Neuron (in vitro differentiated cells): Measurements from ENCODE around the gene C1QA.
"Not testable (repeated sequence)": the region's sequence is repeated elsewhere in the genome, so short reads cannot be mapped to it uniquely, and the experiment has no call there.

Experiments
- H2AFZ ChIP-seq: one replicate; pipeline ENCODE4 v1.6.1; 2013; ENCODE audit warnings: low read depth, mild to moderate bottlenecking, inconsistent platforms, low read length, moderate library complexity
- H3K27me3 ChIP-seq: one replicate; pipeline ENCODE4 v1.6.1; 2013; ENCODE audit warnings: low read length; ENCODE audit not compliant: insufficient read depth
- H3K36me3 ChIP-seq: one replicate; pipeline ENCODE4 v1.6.1; 2013; ENCODE audit warnings: low read length; ENCODE audit not compliant: insufficient read depth
- H3K4me1 ChIP-seq: one replicate; pipeline ENCODE4 v1.6.1; 2013; ENCODE audit warnings: low read length; ENCODE audit not compliant: insufficient read depth
- H3K4me3 ChIP-seq: 2 replicates; pipeline ENCODE4 v1.5.1; 2013; ENCODE audit warnings: mild to moderate bottlenecking, low read length, moderate library complexity
- H3K9me3 ChIP-seq: one replicate; pipeline ENCODE4 v1.6.1; 2013; ENCODE audit warnings: low read length

C1QA gene

DNA sequence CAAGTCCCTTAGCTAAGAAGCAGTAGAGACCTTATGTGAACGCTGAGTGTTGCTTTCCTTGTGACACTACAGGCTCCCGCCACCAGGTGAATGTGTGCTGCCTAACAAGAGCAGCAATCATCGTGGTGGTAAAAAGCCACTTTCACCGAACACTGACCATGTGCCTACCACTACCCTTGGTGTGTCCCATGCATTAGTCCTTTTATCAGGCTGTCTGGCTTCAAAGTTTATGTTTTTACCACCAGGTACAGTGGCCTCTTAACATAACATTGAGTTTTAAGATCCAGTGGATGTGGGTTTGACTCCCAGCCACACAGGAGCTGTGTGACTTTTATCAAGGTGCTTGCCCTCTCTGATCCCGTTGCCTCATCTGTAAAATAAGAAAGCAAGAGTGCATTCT, 18.3 kb downstream of the C1QA start:
- Histone ChIP-seq H3K27me3 (peaks cover 16% of the 10 kb centered on the region), H2AFZ (no peak overlapping the region), H3K9me3 (no peaks in the 10 kb centered on the region), H3K4me1 (peaks cover 4% of the 10 kb centered on the region), H3K36me3 (no peaks in the 10 kb centered on the region), H3K4me3 (no peak overlapping the region)

DNA sequence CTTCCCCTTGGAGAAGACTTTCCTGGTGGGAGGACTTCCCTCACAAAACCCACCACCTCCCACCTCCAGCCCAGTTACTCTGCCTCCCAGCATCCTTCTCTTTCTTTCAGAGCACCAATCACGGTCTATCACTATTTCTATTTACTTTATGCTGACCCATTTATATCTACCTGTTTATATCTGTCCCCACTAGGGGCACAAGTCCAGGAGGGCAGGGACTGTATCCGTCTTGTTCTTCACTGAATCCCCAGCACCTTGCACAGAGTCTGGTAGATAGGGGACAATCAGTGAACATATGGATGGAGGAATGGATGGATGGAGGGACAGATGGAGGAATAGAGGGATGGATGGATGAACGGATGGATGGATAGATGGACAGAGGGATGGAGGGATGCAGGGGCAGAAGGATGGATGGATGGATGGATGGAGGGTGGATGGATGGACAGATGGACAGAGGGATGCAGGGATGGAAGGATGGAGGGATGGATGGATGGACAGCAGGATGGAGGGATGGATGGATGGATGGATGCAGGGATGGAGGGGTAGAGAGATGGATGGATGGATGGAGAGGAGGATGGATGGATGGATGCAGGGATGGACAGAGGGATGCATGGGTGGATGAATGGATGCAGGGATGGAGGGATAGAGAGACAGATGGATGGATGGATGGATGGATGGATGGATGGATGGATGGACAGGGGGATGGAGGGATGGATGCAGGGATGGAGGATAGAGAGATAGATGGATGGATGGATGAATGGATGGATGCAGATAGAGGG, 22.1 kb downstream of the C1QA start:
- H3K4me3 ChIP-seq, result no peak overlapping the region

DNA sequence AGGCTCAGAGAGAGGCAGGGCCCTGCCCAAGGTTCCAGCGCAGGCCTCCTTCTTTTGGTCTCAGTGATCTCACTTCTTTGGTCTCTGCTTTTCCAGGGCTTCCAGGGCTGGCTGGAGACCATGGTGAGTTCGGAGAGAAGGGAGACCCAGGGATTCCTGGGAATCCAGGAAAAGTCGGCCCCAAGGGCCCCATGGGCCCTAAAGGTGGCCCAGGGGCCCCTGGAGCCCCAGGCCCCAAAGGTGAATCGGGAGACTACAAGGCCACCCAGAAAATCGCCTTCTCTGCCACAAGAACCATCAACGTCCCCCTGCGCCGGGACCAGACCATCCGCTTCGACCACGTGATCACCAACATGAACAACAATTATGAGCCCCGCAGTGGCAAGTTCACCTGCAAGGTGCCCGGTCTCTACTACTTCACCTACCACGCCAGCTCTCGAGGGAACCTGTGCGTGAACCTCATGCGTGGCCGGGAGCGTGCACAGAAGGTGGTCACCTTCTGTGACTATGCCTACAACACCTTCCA, 24.4 kb downstream of the C1QA start:
- Histone ChIP-seq H3K4me3 (no peak overlapping the region), H3K4me1 (no peaks in the 10 kb centered on the region), H2AFZ (no peak overlapping the region), H3K27me3 (no peaks in the 10 kb centered on the region), H3K36me3 (no peaks in the 10 kb centered on the region), H3K9me3 (no peaks in the 10 kb centered on the region)

More for the DNA sequence above, 22.1 kb downstream of the C1QA start:
- H3K4me1 ChIP-seq, result no peaks in the 10 kb centered on the region
- H3K9me3 ChIP-seq, result no peaks in the 10 kb centered on the region
- no peaks in the 10 kb centered on the region for H3K36me3 ChIP-seq
- H3K27me3 ChIP-seq, result peaks cover 5% of the 10 kb centered on the region
- H2AFZ ChIP-seq, result no peak overlapping the region

DNA sequence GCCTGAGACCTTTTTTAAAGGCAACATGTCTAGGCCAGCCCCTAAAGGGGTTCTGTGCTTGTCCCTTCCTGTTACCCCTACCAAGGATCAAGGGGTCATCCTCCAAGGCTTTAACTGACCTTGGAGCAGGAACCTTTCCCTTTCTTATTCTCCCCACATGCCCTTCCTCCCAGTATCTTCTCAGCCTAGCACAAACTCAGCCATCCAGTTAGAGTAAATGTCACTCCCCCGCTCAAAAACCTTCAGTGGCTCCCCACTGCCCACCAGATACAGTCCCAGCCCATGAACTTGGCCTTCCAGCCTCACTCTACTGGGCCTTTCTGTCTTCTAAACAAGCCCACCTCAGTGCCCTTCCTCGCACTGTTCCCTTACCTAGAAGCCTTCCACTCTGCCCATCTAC, 25.5 kb downstream of the C1QA start:
- no peak overlapping the region for H2AFZ ChIP-seq
- H3K9me3 ChIP-seq, result no peaks in the 10 kb centered on the region
- no peak overlapping the region for H3K4me3 ChIP-seq
- H3K4me1 ChIP-seq, result peaks cover 10% of the 10 kb centered on the region
- no peaks in the 10 kb centered on the region for H3K36me3 ChIP-seq
- no peaks in the 10 kb centered on the region for H3K27me3 ChIP-seq

DNA sequence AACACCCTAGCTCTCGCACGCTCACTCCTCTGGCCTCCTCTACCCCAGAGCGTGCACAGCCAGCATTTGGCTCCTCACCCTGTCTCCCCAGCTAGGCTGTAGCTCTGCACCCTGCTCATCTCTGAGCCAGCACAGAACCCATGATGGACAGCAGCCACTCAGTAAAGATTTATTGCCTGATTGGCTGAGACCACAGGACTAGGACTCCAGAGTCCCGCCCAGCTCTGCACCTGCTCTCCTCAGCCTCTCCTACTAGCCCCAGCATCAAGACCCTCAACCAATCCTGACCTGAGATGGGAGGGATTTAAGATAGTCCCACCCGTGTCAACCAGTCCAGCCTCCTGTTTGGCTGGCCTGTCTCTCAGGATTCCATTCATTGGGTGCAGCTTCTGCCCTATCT, 25.9 kb downstream of the C1QA start:
- Histone ChIP-seq H3K4me1 (peaks cover 10% of the 10 kb centered on the region), H3K36me3 (no peaks in the 10 kb centered on the region), H3K27me3 (no peaks in the 10 kb centered on the region), H3K4me3 (no peak overlapping the region), H2AFZ (no peak overlapping the region), H3K9me3 (no peaks in the 10 kb centered on the region)

DNA sequence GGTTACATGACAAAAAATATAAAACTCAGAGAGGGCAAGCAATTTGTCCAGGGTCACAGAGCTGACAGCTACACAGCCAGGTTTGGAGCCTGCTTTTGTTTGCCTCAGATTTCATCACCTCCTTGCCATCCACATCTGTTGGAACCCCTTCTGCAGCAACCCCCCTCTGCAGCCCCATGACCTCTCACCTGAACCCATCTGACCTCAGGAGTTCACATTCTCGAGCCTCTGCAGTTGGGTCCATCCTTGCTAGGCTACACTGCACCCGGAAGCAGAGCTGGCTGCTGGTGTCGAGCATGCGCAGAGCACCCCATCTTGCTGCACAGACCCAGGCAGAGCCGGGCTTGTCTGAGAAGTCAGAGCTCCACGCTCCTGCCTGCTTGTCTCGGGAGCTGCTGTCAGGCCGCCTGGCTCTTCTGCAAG, 26.6 kb downstream of the C1QA start:
- Histone ChIP-seq H3K36me3 (no peaks in the 10 kb centered on the region), H3K4me3 (no peak overlapping the region), H3K27me3 (no peaks in the 10 kb centered on the region), H3K9me3 (no peaks in the 10 kb centered on the region), H3K4me1 (peaks cover 15% of the 10 kb centered on the region), H2AFZ (no peak overlapping the region)

DNA sequence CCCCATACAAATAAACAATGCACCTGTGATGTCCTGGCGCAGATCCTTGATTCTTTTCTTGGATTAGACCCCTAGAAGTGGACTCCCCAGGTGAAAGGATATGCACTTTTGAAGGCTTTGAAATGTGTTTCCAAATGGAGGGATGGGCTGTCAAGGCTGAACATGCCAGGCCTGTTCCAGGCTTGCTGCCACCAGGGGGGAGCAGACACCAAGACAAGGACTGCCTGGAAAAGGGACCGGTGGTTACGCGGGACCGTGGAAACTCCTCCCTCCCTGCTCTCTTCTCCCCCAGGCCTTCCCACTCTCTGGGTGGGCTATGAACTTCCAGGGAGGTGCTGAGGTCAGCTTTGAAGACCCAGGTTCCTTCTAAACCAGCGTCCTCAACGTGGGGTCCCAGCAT, 29.3 kb downstream of the C1QA start:
- H3K9me3 ChIP-seq, result no peaks in the 10 kb centered on the region
- H3K36me3 ChIP-seq, result no peaks in the 10 kb centered on the region
- peaks cover 15% of the 10 kb centered on the region for H3K4me1 ChIP-seq
- no peak overlapping the region for H3K4me3 ChIP-seq
- no peak overlapping the region for H2AFZ ChIP-seq
- H3K27me3 ChIP-seq, result peaks cover 6% of the 10 kb centered on the region

DNA sequence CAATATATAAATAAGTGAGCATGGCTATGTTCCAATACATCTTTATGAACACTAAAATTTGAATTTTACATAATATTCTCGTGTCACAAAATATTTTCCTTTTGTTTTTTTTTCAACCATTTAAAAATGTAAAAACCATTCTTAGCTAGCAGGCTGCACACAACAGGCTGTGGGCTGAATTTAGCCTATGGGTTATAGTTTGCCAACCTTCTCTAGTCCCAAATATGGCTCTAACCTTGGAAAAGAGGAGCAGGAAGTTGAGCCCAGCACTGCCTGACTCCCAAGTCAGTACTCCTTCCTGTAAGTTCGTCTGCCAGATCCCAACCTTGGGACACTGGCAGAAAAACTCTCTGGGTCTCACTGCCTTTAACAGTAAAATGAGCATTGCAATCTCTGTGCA, 30.0 kb downstream of the C1QA start:
- Histone ChIP-seq H3K36me3 (no peaks in the 10 kb centered on the region), H3K4me3 (no peak overlapping the region), H3K9me3 (no peaks in the 10 kb centered on the region), H3K4me1 (peaks cover 15% of the 10 kb centered on the region), H3K27me3 (peaks cover 6% of the 10 kb centered on the region), H2AFZ (no peak overlapping the region)

DNA sequence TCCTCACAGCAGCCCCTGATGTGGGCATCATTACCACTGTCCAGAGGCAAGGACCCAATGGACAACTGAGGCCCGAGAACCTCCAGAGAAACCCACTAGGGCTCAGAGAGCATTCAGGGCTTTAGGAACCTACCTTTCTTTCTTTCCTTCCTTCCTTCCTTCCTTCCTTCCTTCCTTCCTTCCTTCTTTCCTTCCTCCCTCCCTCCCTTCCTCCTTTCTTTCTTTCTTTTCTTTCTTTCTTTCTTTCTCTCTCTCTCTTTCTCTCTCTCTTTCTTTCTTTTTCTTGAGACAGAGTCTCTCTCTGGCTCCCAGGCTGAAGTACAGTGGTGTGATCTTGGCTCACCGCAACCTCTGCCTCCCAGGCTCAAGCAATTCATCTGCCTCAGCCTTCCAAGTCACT, 32.4 kb downstream of the C1QA start:
- H3K9me3 ChIP-seq, H3K36me3 ChIP-seq, H2AFZ ChIP-seq, H3K4me3 ChIP-seq, H3K27me3 ChIP-seq: not testable (repeated sequence)
- H3K4me1 ChIP-seq, result peaks cover 31% of the 10 kb centered on the region

DNA sequence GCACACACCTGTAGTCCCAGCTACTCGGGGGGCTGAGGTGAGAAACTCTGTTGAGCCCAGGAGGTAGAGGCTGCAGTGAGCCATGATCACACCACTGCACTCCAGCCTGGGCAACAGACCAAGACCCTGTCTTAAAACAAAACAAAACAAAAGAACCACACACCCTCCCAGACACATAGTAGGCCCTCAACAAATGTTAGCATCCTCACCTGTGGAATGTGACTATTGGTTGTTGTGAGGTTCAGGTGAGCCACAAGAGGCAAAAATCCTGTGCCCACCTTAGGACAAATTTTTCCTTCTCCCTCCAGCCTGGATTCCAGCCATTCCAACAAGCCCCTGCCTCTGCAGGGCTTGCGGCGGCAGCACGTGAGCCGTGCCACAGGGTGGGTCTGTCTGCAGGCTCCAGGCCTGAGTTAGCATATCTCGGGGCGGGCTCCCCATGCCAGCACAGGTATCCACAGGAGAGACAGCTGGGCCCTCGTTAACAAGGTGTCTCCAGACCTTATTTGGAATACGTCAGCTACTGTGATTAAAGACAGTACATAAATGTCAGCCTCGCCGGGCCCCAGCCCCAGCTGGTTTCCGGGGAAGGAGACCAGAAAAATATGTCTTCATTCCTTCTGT, 34.0 kb downstream of the C1QA start:
- Histone ChIP-seq H3K36me3 (no peaks in the 10 kb centered on the region), H3K9me3 (no peaks in the 10 kb centered on the region), H3K27me3 (peaks cover 6% of the 10 kb centered on the region)

DNA sequence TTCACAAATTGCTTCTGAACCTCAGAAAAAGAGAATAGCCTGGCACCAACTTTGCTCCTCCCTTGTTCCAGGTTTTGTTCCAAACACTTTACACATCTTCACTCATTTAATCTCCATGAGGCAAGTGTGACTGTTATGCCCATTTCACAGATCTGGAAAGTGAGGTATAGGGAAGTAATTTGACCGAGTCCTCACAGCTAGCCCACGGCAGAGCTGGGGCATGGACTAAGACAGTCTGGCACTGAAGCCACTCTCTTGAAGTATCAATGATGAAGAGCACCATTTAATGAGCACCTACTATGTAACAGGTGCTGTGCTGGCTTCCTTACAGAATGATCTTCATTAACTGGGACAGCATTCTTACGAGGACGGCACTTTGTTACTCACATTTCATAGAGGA, 35.6 kb downstream of the C1QA start:
- H3K27me3 ChIP-seq, result peaks cover 6% of the 10 kb centered on the region
- no peaks in the 10 kb centered on the region for H3K9me3 ChIP-seq
- peaks cover 27% of the 10 kb centered on the region for H3K4me1 ChIP-seq
- no peak overlapping the region for H3K4me3 ChIP-seq
- H3K36me3 ChIP-seq, result no peaks in the 10 kb centered on the region
- no peak overlapping the region for H2AFZ ChIP-seq

More for the DNA sequence above, 34.0 kb downstream of the C1QA start:
- no peak overlapping the region for H3K4me3 ChIP-seq
- H2AFZ ChIP-seq, result no peak overlapping the region
- peaks cover 37% of the 10 kb centered on the region for H3K4me1 ChIP-seq

DNA sequence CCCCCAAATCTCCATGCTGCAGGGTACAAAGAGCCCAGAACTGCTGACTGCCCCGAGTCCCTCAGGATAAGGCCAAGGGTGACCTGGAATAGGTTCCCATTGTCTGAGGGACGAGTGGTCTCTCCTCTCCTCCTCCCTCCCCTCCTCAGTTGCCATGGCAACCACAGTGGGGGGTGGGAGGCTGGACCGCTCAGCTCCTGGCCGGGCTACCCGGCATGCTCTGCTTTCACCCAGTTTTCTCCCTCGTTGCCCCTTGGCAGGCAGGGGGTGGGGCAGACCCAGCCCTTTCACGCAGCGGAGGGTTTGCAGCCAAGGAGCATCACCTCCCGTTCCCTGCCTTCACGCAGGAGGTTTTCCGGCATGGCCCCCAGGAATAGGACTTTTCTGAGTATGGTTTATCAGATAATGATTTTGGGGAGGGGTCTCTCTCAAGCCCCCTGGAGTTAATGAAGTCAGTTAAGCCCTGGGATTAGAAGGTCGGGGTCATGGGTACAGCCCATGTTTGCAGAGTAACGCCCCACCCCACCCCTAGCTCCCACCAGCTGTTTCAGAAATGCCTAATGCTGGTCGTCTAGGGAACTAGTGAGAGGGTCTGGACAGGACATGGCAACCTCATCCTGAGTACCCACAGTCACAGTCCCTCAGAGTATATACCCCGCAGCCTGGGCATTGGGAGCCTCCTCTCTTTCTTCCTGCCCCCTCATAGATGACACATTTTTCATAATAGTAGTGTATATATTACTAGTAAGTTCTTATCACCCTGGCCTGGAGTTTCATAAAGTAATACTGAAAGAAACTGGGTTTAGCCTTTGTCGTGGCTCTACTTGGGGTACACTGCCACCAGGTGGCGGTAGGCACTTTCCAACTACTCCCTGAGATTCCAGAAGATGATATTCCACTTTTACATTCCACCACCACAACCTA, 37.3 kb downstream of the C1QA start:
- Histone ChIP-seq H3K36me3 (no peaks in the 10 kb centered on the region), H3K4me3 (peak overlapping the region; percentile 25), H3K4me1 (peaks cover 30% of the 10 kb centered on the region), H3K27me3 (peaks cover 3% of the 10 kb centered on the region), H3K9me3 (no peaks in the 10 kb centered on the region), H2AFZ (peak overlapping the region; percentile 51)

DNA sequence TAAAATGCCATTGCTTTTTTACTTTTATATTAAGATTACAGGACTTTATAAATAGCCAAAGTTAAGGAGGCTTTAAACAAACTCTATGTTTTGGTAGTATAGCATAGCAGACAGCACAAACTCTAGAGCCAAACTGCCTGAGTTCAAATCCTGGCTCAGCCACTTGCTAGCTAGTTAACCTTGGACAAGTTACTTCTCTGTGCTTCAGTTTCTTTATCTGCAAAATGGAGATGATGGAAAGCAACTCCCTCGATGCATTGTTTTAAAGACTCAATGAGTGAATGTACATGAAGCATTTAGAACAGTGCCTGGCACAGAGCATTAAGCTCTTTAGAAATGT, 38.0 kb downstream of the C1QA start:
- no peak overlapping the region for H2AFZ ChIP-seq
- no peaks in the 10 kb centered on the region for H3K9me3 ChIP-seq
- peaks cover 33% of the 10 kb centered on the region for H3K4me1 ChIP-seq
- H3K27me3 ChIP-seq, result peaks cover 3% of the 10 kb centered on the region
- no peaks in the 10 kb centered on the region for H3K36me3 ChIP-seq
- no peak overlapping the region for H3K4me3 ChIP-seq
